A549 (cell line): ENCODE measurements around the gene PRKAG2. TPM values are rescaled to one million over a fixed set of nuclear protein-coding genes. Genes with fewer than 3 reads are reported as not detected.

Experiments used
- ATAC-seq, 2 experiments: fragments of 200-7000 bp in 1 of 2; fragments of >200 bp in 1 of 2; cut with Nextera tagmentation in 1 of 2; cut with Tn5 transposase in 1 of 2; 3 replicates each; pipeline versions ENCODE4 v1.8.0 to v1.9.1; 2018 to 2020; ENCODE audit warnings: mild to moderate bottlenecking in 1 of 2, moderate library complexity in 1 of 2
- CTCF ChIA-PET: fragments of 300-600 bp; sonication (Branson Sonifier 250); formaldehyde crosslinking; extraction: SDS; loops from one replicate; lab custom pipeline; 2021; ENCODE audit warnings: antibody characterized with exemption, inconsistent platforms; lab: Yijun Ruan, JAX
- POLR2A ChIA-PET: fragments of 350-600 bp; formaldehyde crosslinking; extraction: SDS; loops from one replicate; lab custom pipeline; 2021; ENCODE audit warnings: antibody characterized with exemption, inconsistent platforms; lab: Yijun Ruan, JAX
- DNase-seq, 2 experiments: peaks; one replicate each; pipeline versions ENCODE4 v3.0.0 to v3.0.0-alpha.2; 2011 to 2016; ENCODE audit warnings: low read depth in 1 of 2, low spot score in 1 of 2
- FAIRE-seq: peaks from 2 replicates; lab custom pipeline; 2011; peaks lifted over from hg19 to GRCh38; lab: Jason Lieb, UNC
- H3K27ac ChIP-seq, 2 experiments: fragments of >200 bp; sonication (Bioruptor Twin); formaldehyde crosslinking; 3 replicates each; pipeline ENCODE4 v1.5.1; 2016 to 2017
- H3K4me1 ChIP-seq: fragments of >200 bp; sonication (Bioruptor Twin); formaldehyde crosslinking; 3 replicates; pipeline ENCODE4 v1.6.1; 2016
- H3K4me2 ChIP-seq: fragments of >200 bp; sonication (Bioruptor Twin); formaldehyde crosslinking; 3 replicates; pipeline ENCODE4 v1.6.1; 2016
- H3K4me3 ChIP-seq: fragments of >200 bp; sonication (Bioruptor Twin); formaldehyde crosslinking; 3 replicates; pipeline ENCODE4 v1.5.1; 2016
- H3K9me3 ChIP-seq: fragments of >200 bp; sonication (Bioruptor Twin); formaldehyde crosslinking; 3 replicates; pipeline ENCODE4 v1.6.1; 2016
- BHLHE40 ChIP-seq: IDR thresholded peaks from 2 replicates; pipeline ENCODE4 v1.6.1; 2012; ENCODE audit warnings: low read depth, low read length, inconsistent platforms
- CBX8 ChIP-seq: fragments of 200-600 bp; sonication (generic); IDR thresholded peaks from 2 replicates; pipeline ENCODE4 v1.6.1; 2016
- CHD4 ChIP-seq: fragments of 200-600 bp; sonication (generic); IDR thresholded peaks from 2 replicates; pipeline ENCODE4 v1.6.1; 2016; ENCODE audit warnings: antibody characterized with exemption, mild to moderate bottlenecking, borderline replicate concordance
- EHF ChIP-seq: fragments of 250-450 bp; sonication (Bioruptor Pico); IDR thresholded peaks from 2 replicates; pipeline ENCODE4 v1.5.0; 2020; ENCODE audit warnings: mild to moderate bottlenecking
- FOXS1 ChIP-seq: fragments of 250-450 bp; sonication (Bioruptor Pico); IDR thresholded peaks from 2 replicates; pipeline ENCODE4 v1.5.0; 2020; ENCODE audit warnings: mild to moderate bottlenecking, moderate library complexity
- HDAC2 ChIP-seq: fragments of 200-600 bp; sonication (generic); IDR thresholded peaks from 2 replicates; pipeline ENCODE4 v1.6.1; 2016
- HOXA7 ChIP-seq: fragments of 250-450 bp; sonication (Bioruptor Pico); IDR thresholded peaks from 2 replicates; pipeline ENCODE4 v1.5.0; 2020; ENCODE audit warnings: mild to moderate bottlenecking, moderate library complexity
- HOXB13 ChIP-seq: fragments of 250-450 bp; sonication (Bioruptor Pico); IDR thresholded peaks from 2 replicates; pipeline ENCODE4 v1.5.0; 2020; ENCODE audit warnings: low read depth, mild to moderate bottlenecking, moderate library complexity
- JUN ChIP-seq, 2 experiments: fragments of >200 bp; sonication (Bioruptor Twin); formaldehyde crosslinking; IDR thresholded peaks; 2 replicates in 1 of 2; 3 replicates in 1 of 2; pipeline ENCODE4 v1.6.1; 2016 to 2017
- JUNB ChIP-seq: fragments of >200 bp; sonication (Bioruptor Twin); formaldehyde crosslinking; IDR thresholded peaks from 2 replicates; pipeline ENCODE4 v1.6.1; 2016
- KDM1A ChIP-seq: fragments of 200-600 bp; sonication (generic); IDR thresholded peaks from 2 replicates; pipeline ENCODE4 v1.6.1; 2016; ENCODE audit warnings: low read depth, mild to moderate bottlenecking
- MAZ ChIP-seq: fragments of 150-350 bp; IDR thresholded peaks from 2 replicates; pipeline ENCODE4 v1.6.1; 2014; ENCODE audit warnings: antibody characterized with exemption, low read depth, low read length, borderline replicate concordance
- PHF8 ChIP-seq: fragments of 200-600 bp; sonication (generic); IDR thresholded peaks from 2 replicates; pipeline ENCODE4 v1.6.1; 2016; ENCODE audit warnings: low read depth, mild to moderate bottlenecking, antibody characterized with exemption, moderate library complexity, borderline replicate concordance
- POLR2AphosphoS2 ChIP-seq: conservative IDR thresholded peaks from 2 replicates; pipeline ENCODE4 v1.6.1; 2012; ENCODE audit warnings: low read length, improper control_type of control experiment, inconsistent platforms
- RCOR1 ChIP-seq: fragments of 150-350 bp; IDR thresholded peaks from 2 replicates; pipeline ENCODE4 v1.6.1; 2014; ENCODE audit warnings: antibody characterized with exemption, low read length, low read depth
- RFX5 ChIP-seq: fragments of 450-650 bp; IDR thresholded peaks from 2 replicates; pipeline ENCODE4 v1.7.1; 2014; ENCODE audit warnings: antibody characterized with exemption, mild to moderate bottlenecking, moderate library complexity
- SMC3 ChIP-seq: fragments of >200 bp; sonication (Bioruptor Twin); formaldehyde crosslinking; IDR thresholded peaks from 3 replicates; pipeline ENCODE4 v1.6.1; 2018; ENCODE audit warnings: inconsistent platforms
- TFCP2L1 ChIP-seq: fragments of 250-450 bp; sonication (Bioruptor Pico); IDR thresholded peaks from 2 replicates; pipeline ENCODE4 v1.5.0; 2021; ENCODE audit warnings: mild to moderate bottlenecking
- ZC3H11A ChIP-seq: fragments of 450-650 bp; IDR thresholded peaks from 2 replicates; pipeline ENCODE4 v1.6.1; 2014; ENCODE audit warnings: antibody characterized with exemption, mild to moderate bottlenecking
- ZFP36 ChIP-seq: fragments of 450-650 bp; IDR thresholded peaks from 2 replicates; pipeline ENCODE4 v1.6.1; 2014; ENCODE audit warnings: borderline replicate concordance; ENCODE audit not compliant: partially characterized antibody
- ZNF302 ChIP-seq: fragments of 250-450 bp; sonication (Bioruptor Pico); IDR thresholded peaks from 2 replicates; pipeline ENCODE4 v1.9.0; 2021; ENCODE audit warnings: inconsistent platforms, mild to moderate bottlenecking, moderate library complexity
- ZSCAN20 ChIP-seq: fragments of 250-450 bp; sonication (Bioruptor Pico); IDR thresholded peaks from 2 replicates; pipeline ENCODE4 v1.8.0; 2022; ENCODE audit warnings: mild to moderate bottlenecking, moderate library complexity
- WGBS: methylation state at CpG from one replicate; pipeline ENCODE4 v1.1.6; 2017; ENCODE audit errors: missing lambda C conversion rate; 5-methylcytosine and 5-hydroxymethylcytosine counted together
- polyA plus RNA-seq, 4 experiments: library from polyadenylated mRNA; depleted of rRNA in 3 of 4; stranded (reverse); fragments of >200 nt; fragmentation: RNase III in 1 of 4; extraction: RNeasy Plus Mini Kit Qiagen cat#74134 plus additional on column Dnase treatment in 1 of 4; gene quantifications; 2 replicates in 3 of 4; 3 replicates in 1 of 4; pipeline ENCODE4 v1.2.3, GENCODE V29; 2011 to 2017
- TF ChIP-seq, protein P1 (sequence below): IDR thresholded peaks from 2 replicates; pipeline ENCODE4 v1.6.1; 2012
- TF ChIP-seq, protein P2 (sequence below): fragments of >200 bp; sonication (Bioruptor Twin); formaldehyde crosslinking; IDR thresholded peaks from 2 replicates; pipeline ENCODE4 v1.6.1; 2016
- TF ChIP-seq, protein P3 (sequence below): fragments of >200 bp; sonication (Bioruptor Twin); formaldehyde crosslinking; IDR thresholded peaks from 3 replicates; pipeline ENCODE4 v1.6.1; 2016
- TF ChIP-seq, protein P4 (sequence below): IDR thresholded peaks from 2 replicates; pipeline ENCODE4 v1.6.1; 2012; ENCODE audit warnings: low read depth, borderline replicate concordance

The PRKAG2 gene
- polyA plus RNA-seq, 2 of the 4 experiments (the other 2 are of a cell fraction) = 26.5 to 31.7 TPM

DNA sequence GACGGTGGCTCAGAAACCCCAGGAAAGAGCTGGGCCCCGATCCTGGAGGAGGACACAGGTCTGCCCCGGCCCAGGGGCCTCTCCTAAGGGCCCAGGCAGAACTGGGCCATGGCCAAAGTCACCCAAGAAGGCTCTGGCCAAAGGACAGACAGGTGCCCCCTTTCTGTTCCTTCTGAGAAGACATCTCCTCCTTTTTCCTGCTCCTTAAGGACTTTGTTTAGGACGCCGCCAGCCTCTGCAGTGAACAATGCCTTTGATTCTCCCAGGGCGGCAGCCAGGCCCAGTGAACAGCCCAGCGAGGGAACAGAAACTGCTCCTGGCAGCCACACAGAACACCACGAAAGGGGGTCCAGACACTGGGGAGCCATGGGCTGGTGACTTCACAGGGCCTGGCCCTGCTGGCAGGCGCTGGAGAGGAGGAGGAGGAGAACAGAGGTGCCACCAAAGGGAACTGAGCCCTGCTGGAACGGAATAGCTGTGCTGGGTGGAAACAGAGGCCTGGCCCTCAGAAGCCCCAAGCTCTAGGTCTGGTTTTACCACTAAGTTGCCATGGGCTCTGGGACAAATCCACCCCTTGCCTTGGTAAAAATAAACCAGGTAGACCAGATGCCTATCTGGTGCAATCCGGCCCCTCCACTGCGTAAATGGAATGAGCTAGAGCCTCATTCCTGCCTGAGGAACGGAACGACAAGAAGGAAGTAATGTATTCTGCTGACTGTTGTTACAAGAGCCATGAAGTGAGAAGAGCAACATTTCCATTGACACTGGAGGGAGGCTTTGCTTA is 193.9 kb downstream of the PRKAG2 start:
- H3K4me2 ChIP-seq = no peak overlapping the region
- no peak for ATAC-seq
- no peak overlapping the region for H3K4me3 ChIP-seq
- POLR2A ChIA-PET = no interaction called here
- TF ChIP-seq HOXB13 (CRISPR knock-in tag) = no peak
- no peak for TF ChIP-seq ZSCAN20 (CRISPR knock-in tag)
- no peak for TF ChIP-seq SMC3
- TF ChIP-seq TFCP2L1 (CRISPR knock-in tag) = no peak
- TF ChIP-seq KDM1A = no peak
- no peak for TF ChIP-seq JUN (IDR thresholded peaks at IDR 0.05)
- TF ChIP-seq ZFP36 = no peak
- TF ChIP-seq ZNF302 (CRISPR knock-in tag) = no peak
- TF ChIP-seq ZC3H11A = no peak
- TF ChIP-seq MAZ = no peak
- no peak for TF ChIP-seq HDAC2
- no peak for TF ChIP-seq RCOR1
- no peak for TF ChIP-seq CHD4
- no peak for TF ChIP-seq BHLHE40
- TF ChIP-seq, protein P1, sequence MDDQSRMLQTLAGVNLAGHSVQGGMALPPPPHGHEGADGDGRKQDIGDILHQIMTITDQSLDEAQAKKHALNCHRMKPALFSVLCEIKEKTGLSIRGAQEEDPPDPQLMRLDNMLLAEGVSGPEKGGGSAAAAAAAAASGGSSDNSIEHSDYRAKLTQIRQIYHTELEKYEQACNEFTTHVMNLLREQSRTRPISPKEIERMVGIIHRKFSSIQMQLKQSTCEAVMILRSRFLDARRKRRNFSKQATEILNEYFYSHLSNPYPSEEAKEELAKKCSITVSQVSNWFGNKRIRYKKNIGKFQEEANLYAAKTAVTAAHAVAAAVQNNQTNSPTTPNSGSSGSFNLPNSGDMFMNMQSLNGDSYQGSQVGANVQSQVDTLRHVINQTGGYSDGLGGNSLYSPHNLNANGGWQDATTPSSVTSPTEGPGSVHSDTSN = no peak
- TF ChIP-seq, protein P2, sequence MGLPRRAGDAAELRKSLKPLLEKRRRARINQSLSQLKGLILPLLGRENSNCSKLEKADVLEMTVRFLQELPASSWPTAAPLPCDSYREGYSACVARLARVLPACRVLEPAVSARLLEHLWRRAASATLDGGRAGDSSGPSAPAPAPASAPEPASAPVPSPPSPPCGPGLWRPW = no peak
- TF ChIP-seq JUNB = no peak
- TF ChIP-seq, protein P3, sequence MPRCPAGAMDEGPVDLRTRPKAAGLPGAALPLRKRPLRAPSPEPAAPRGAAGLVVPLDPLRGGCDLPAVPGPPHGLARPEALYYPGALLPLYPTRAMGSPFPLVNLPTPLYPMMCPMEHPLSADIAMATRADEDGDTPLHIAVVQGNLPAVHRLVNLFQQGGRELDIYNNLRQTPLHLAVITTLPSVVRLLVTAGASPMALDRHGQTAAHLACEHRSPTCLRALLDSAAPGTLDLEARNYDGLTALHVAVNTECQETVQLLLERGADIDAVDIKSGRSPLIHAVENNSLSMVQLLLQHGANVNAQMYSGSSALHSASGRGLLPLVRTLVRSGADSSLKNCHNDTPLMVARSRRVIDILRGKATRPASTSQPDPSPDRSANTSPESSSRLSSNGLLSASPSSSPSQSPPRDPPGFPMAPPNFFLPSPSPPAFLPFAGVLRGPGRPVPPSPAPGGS = no peak
- TF ChIP-seq EHF (CRISPR knock-in tag) = no peak
- TF ChIP-seq RFX5 = no peak
- TF ChIP-seq, all 56 proteins: peak for 0
- Histone ChIP-seq H3K9me3 (no peaks in the 10 kb centered on the region), H3K4me1 (peaks cover 24% of the 10 kb centered on the region), H3K27ac (peak overlapping the region; percentile 82 to 93; a peak in 4 of 6 replicates)
- CTCF ChIA-PET = interaction anchor here (0.8 to 5.9 kb wide), 6 partner anchors 14 to 51 kb away, joined by 3 to 25 read pairs (median 6); no protein-coding TSS in a partner anchor
- no peak for DNase-seq
- FAIRE-seq = no peak
- WGBS = 84% methylated on average over 13 of the region's 14 CpGs

DNA sequence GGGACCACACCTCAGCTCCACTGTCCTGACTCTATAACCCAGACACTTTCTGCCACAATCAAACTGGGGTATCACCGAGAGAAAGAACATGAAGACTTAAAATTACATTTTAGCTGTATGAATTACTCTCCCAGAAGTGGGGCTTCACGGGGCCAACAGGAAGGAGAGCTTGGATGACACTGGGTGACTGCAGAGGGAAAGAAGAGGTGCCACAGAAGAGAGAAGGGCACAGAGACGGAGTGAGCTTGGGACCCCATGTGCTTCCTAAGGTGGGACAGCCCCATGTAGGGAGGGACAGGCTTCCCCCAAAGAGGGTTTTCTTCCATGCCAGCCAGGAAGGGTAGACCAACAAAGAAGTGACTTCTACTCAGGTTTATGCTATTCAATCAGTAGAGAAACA is 195.2 kb downstream of the PRKAG2 start:
- H3K27ac ChIP-seq = peak overlapping the region; percentile 37 to 51; a peak in 3 of 6 replicates
- TF ChIP-seq FOXS1 (CRISPR knock-in tag) (no peak), HOXA7 (CRISPR knock-in tag) (no peak), PHF8 (no peak), CBX8 (no peak), POLR2AphosphoS2 (no peak), JUN (IDR thresholded peaks at IDR 0.05) (no peak)
- TF ChIP-seq, protein P4, sequence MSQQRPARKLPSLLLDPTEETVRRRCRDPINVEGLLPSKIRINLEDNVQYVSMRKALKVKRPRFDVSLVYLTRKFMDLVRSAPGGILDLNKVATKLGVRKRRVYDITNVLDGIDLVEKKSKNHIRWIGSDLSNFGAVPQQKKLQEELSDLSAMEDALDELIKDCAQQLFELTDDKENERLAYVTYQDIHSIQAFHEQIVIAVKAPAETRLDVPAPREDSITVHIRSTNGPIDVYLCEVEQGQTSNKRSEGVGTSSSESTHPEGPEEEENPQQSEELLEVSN = no peak
- TF ChIP-seq, protein P3 = no peak
- POLR2A ChIA-PET = interaction anchor here (1.1 kb wide), 1 partner anchor 50 kb away, joined by 3 read pairs; no protein-coding TSS in a partner anchor
- H3K4me1 ChIP-seq = peaks cover 11% of the 10 kb centered on the region
- DNase-seq (no peak), FAIRE-seq (no peak), ATAC-seq (no peak)
- no peaks in the 10 kb centered on the region for H3K9me3 ChIP-seq
- H3K4me3 ChIP-seq = no peak overlapping the region
- 90% methylated on average over 3 of the region's 3 CpGs for WGBS
- H3K4me2 ChIP-seq = no peak overlapping the region
- CTCF ChIA-PET = interaction anchor here (0.7 to 5.9 kb wide), 11 partner anchors 13 to 101 kb away, joined by 3 to 25 read pairs (median 4); no protein-coding TSS in a partner anchor
